Measurements from ENCODE around the gene KDM4B.

Gene KDM4B

GRCh38 chr19:5030822-5031221 is 61.9 kb downstream of the KDM4B start:
- Histone ChIP-seq H3K4me1 (ENCODE audit: control insufficient read depth, low read depth, low read length) (peaks cover 4% of the 10 kb centered on the region), H3K4me3 (ENCODE audit: low read length) (no peak overlapping the region), H3K9ac (ENCODE audit: low read length) (no peak overlapping the region), H3K27ac (ENCODE audit: low read length) (no peak overlapping the region), H3K27me3 (ENCODE audit: control insufficient read depth, insufficient read depth, low read length) (no peaks in the 10 kb centered on the region), H3K36me3 (ENCODE audit: control insufficient read depth, low read depth, low read length) (no peaks in the 10 kb centered on the region), H3K9me3 (ENCODE audit: control insufficient read depth, low read depth, low read length) (no peaks in the 10 kb centered on the region)

- Histone ChIP-seq H3K27me3 (ENCODE audit: control insufficient read depth, insufficient read depth, low read length) (no peaks in the 10 kb centered on the region), H3K27ac (ENCODE audit: low read length) (no peak overlapping the region), H3K9me3 (ENCODE audit: control insufficient read depth, low read depth, low read length) (no peaks in the 10 kb centered on the region), H3K36me3 (ENCODE audit: control insufficient read depth, low read depth, low read length) (no peaks in the 10 kb centered on the region), H3K9ac (ENCODE audit: low read length) (no peak overlapping the region), H3K4me3 (ENCODE audit: low read length) (no peak overlapping the region), H3K4me1 (ENCODE audit: control insufficient read depth, low read depth, low read length) (peaks cover 4% of the 10 kb centered on the region)
Observed at GRCh38 chr19:5031231-5032100, 62.6 kb downstream of the KDM4B start.

DNA sequence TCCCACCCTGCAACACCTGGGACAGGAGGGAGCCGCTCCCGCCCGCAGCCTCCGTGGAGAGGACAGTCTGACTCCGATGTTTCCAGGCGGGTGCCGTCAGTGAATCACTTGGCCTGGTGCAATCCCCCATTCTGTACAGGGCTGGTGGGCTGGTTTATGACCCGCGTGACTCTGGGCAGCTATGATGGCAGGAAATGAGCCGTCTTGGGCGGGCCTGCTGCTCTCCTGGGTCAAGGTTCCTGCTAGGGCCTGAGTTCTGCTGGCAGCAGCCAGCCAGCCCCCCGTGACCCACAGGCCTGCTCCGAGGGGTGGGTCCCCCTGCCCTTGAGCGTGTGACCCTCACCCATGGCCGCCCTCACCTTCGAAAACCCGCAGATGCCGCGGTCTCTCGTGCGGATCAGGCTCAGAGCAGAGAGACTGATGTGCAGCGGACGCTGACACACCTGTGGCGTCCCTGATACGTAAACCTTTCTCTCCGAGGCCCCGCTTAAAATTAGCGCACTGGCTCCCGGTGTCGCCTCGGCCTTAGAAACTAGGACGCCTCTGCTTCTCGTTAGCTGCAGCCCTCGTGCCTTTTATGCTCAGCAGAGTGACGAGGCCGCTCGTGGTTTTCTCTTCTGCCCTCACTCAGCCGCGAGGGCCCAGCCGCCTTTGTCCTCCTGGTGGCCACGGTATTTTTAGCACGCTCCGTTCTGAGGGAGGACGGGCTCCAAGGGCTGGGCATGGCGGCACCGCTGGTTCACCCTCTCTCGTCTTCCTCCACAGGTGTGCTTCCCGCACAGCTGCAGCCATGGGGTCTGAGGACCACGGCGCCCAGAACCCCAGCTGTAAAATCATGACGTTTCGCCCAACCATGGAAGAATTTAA is 63.4 kb downstream of the KDM4B start:
- H3K4me3 ChIP-seq (ENCODE audit: low read length), result no peak overlapping the region
- H3K4me1 ChIP-seq (ENCODE audit: control insufficient read depth, low read depth, low read length), result peaks cover 4% of the 10 kb centered on the region
- H3K27me3 ChIP-seq (ENCODE audit: control insufficient read depth, insufficient read depth, low read length), result no peaks in the 10 kb centered on the region
- H3K9ac ChIP-seq (ENCODE audit: low read length), result no peak overlapping the region
- no peaks in the 10 kb centered on the region for H3K9me3 ChIP-seq (ENCODE audit: control insufficient read depth, low read depth, low read length)
- no peak overlapping the region for H3K27ac ChIP-seq (ENCODE audit: low read length)
- H3K36me3 ChIP-seq (ENCODE audit: control insufficient read depth, low read depth, low read length), result no peaks in the 10 kb centered on the region

- no peak overlapping the region for H3K27ac ChIP-seq (ENCODE audit: low read length)
- no peaks in the 10 kb centered on the region for H3K36me3 ChIP-seq (ENCODE audit: control insufficient read depth, low read depth, low read length)
- H3K4me1 ChIP-seq (ENCODE audit: control insufficient read depth, low read depth, low read length), result peaks cover 4% of the 10 kb centered on the region
- H3K4me3 ChIP-seq (ENCODE audit: low read length), result no peak overlapping the region
- H3K9ac ChIP-seq (ENCODE audit: low read length), result no peak overlapping the region
- no peaks in the 10 kb centered on the region for H3K9me3 ChIP-seq (ENCODE audit: control insufficient read depth, low read depth, low read length)
- no peaks in the 10 kb centered on the region for H3K27me3 ChIP-seq (ENCODE audit: control insufficient read depth, insufficient read depth, low read length)
Observed at GRCh38 chr19:5035105-5035761, 66.3 kb downstream of the KDM4B start.

GRCh38 chr19:5035793-5036697 is 67.1 kb downstream of the KDM4B start:
- no peak overlapping the region for H3K4me3 ChIP-seq (ENCODE audit: low read length)
- H3K27me3 ChIP-seq (ENCODE audit: control insufficient read depth, insufficient read depth, low read length), result no peaks in the 10 kb centered on the region
- H3K27ac ChIP-seq (ENCODE audit: low read length), result no peak overlapping the region
- no peak overlapping the region for H3K9ac ChIP-seq (ENCODE audit: low read length)
- H3K4me1 ChIP-seq (ENCODE audit: control insufficient read depth, low read depth, low read length), result peaks cover 4% of the 10 kb centered on the region
- no peaks in the 10 kb centered on the region for H3K9me3 ChIP-seq (ENCODE audit: control insufficient read depth, low read depth, low read length)
- no peaks in the 10 kb centered on the region for H3K36me3 ChIP-seq (ENCODE audit: control insufficient read depth, low read depth, low read length)

- no peaks in the 10 kb centered on the region for H3K9me3 ChIP-seq (ENCODE audit: control insufficient read depth, low read depth, low read length)
- H3K4me3 ChIP-seq (ENCODE audit: low read length), result no peak overlapping the region
- no peak overlapping the region for H3K9ac ChIP-seq (ENCODE audit: low read length)
- no peaks in the 10 kb centered on the region for H3K4me1 ChIP-seq (ENCODE audit: control insufficient read depth, low read depth, low read length)
- H3K27me3 ChIP-seq (ENCODE audit: control insufficient read depth, insufficient read depth, low read length), result no peaks in the 10 kb centered on the region
- H3K27ac ChIP-seq (ENCODE audit: low read length), result no peak overlapping the region
- H3K36me3 ChIP-seq (ENCODE audit: control insufficient read depth, low read depth, low read length), result no peaks in the 10 kb centered on the region
Observed at GRCh38 chr19:5036698-5037563, 68.0 kb downstream of the KDM4B start.

DNA sequence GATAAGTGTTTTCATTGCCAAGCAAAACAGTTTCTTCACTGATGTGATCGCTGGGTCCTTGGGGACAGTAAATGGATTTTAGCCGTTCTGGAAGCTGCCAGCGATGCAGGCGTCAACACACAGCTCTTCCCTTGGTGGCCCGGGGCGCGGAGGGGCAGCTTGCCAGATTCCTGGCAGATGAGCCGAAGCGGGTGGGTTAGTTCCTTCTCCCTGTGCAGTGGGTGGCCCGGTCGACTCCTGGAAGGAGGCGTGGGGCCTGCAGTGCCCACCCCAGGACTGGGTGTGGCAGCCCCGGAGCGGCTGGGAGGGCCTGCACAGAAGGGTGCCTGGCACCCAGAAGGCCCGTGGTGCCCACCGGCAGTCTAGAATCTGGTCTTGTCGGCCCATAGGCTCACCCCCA is 69.0 kb downstream of the KDM4B start:
- Histone ChIP-seq H3K9ac (ENCODE audit: low read length) (no peak overlapping the region), H3K36me3 (ENCODE audit: control insufficient read depth, low read depth, low read length) (no peaks in the 10 kb centered on the region), H3K27ac (ENCODE audit: low read length) (no peak overlapping the region), H3K9me3 (ENCODE audit: control insufficient read depth, low read depth, low read length) (no peaks in the 10 kb centered on the region), H3K27me3 (ENCODE audit: control insufficient read depth, insufficient read depth, low read length) (no peaks in the 10 kb centered on the region), H3K4me1 (ENCODE audit: control insufficient read depth, low read depth, low read length) (no peaks in the 10 kb centered on the region), H3K4me3 (ENCODE audit: low read length) (no peak overlapping the region)

GRCh38 chr19:5038631-5039271 is 69.8 kb downstream of the KDM4B start:
- Histone ChIP-seq H3K4me1 (ENCODE audit: control insufficient read depth, low read depth, low read length) (no peaks in the 10 kb centered on the region), H3K36me3 (ENCODE audit: control insufficient read depth, low read depth, low read length) (no peaks in the 10 kb centered on the region), H3K9me3 (ENCODE audit: control insufficient read depth, low read depth, low read length) (no peaks in the 10 kb centered on the region), H3K27ac (ENCODE audit: low read length) (no peak overlapping the region), H3K4me3 (ENCODE audit: low read length) (no peak overlapping the region), H3K9ac (ENCODE audit: low read length) (no peak overlapping the region), H3K27me3 (ENCODE audit: control insufficient read depth, insufficient read depth, low read length) (no peaks in the 10 kb centered on the region)

- no peak overlapping the region for H3K27ac ChIP-seq (ENCODE audit: low read length)
- no peaks in the 10 kb centered on the region for H3K27me3 ChIP-seq (ENCODE audit: control insufficient read depth, insufficient read depth, low read length)
- no peak overlapping the region for H3K4me3 ChIP-seq (ENCODE audit: low read length)
- H3K36me3 ChIP-seq (ENCODE audit: control insufficient read depth, low read depth, low read length), result no peaks in the 10 kb centered on the region
- no peaks in the 10 kb centered on the region for H3K4me1 ChIP-seq (ENCODE audit: control insufficient read depth, low read depth, low read length)
- H3K9me3 ChIP-seq (ENCODE audit: control insufficient read depth, low read depth, low read length), result no peaks in the 10 kb centered on the region
- no peak overlapping the region for H3K9ac ChIP-seq (ENCODE audit: low read length)
Observed at GRCh38 chr19:5039642-5040543, 71.0 kb downstream of the KDM4B start.
